Measurements from ENCODE around the gene CCND2. TPM values are rescaled to one million over a fixed set of nuclear protein-coding genes. Genes with fewer than 3 reads are reported as not detected.

CCND2 gene
- polyA plus RNA-seq, 1 experiment, result 0.64 TPM

GRCh38 chr12:4289998-4290790 lies 16.6 kb downstream of the CCND2 start:
- CTCF ChIA-PET, result interaction anchor here (1.0 to 2.4 kb wide), 4 partner anchors 12 to 292 kb away, joined by 3 to 6 read pairs (median 5); no protein-coding TSS in a partner anchor

GRCh38 chr12:4292341-4293073 lies 18.9 kb downstream of the CCND2 start:
- no peak for DNase-seq (ENCODE audit: low read depth)
- ChIA-PET CTCF (interaction anchor here (0.8 to 1.6 kb wide), 3 partner anchors 14 to 296 kb away, joined by 3 to 5 read pairs (median 4); no protein-coding TSS in a partner anchor), POLR2A (no interaction called here)
- Histone ChIP-seq H3K4me3 (ENCODE audit: low read depth, low read length) (no peak overlapping the region), H3K36me3 (ENCODE audit: control insufficient read depth, insufficient read depth, low read length) (no peaks in the 10 kb centered on the region), H3K27me3 (ENCODE audit: control insufficient read depth, insufficient read depth, low read length) (peaks cover 10% of the 10 kb centered on the region)
- TF ChIP-seq CTCF (IDR thresholded peaks at IDR 0.05; ENCODE audit: insufficient read depth, low read depth, low read length), result no peak

More at GRCh38 chr12:4289998-4290790, 16.6 kb downstream of the CCND2 start:
- no peak overlapping the region for H3K4me3 ChIP-seq (ENCODE audit: low read depth, low read length)
- no peak for DNase-seq (ENCODE audit: low read depth)
- POLR2A ChIA-PET, result no interaction called here
- TF ChIP-seq CTCF (IDR thresholded peaks at IDR 0.05; ENCODE audit: insufficient read depth, low read depth, low read length), result no peak
- no peaks in the 10 kb centered on the region for H3K36me3 ChIP-seq (ENCODE audit: control insufficient read depth, insufficient read depth, low read length)
- H3K27me3 ChIP-seq (ENCODE audit: control insufficient read depth, insufficient read depth, low read length), result peaks cover 12% of the 10 kb centered on the region

- Histone ChIP-seq H3K4me3 (ENCODE audit: low read depth, low read length) (no peak overlapping the region), H3K27me3 (ENCODE audit: control insufficient read depth, insufficient read depth, low read length) (peaks cover 13% of the 10 kb centered on the region), H3K36me3 (ENCODE audit: control insufficient read depth, insufficient read depth, low read length) (no peaks in the 10 kb centered on the region)
- TF ChIP-seq CTCF (IDR thresholded peaks at IDR 0.05; ENCODE audit: insufficient read depth, low read depth, low read length), result no peak
- ChIA-PET POLR2A (no interaction called here), CTCF (interaction anchor here (0.6 to 1.1 kb wide), 2 partner anchors 18 to 1018 kb away, joined by 3 read pairs; no protein-coding TSS in a partner anchor)
- no peak for DNase-seq (ENCODE audit: low read depth)
Measured at GRCh38 chr12:4293299-4293965, 19.9 kb downstream of the CCND2 start.

- DNase-seq (ENCODE audit: low read depth), result no peak
- H3K4me3 ChIP-seq (ENCODE audit: low read depth, low read length), result no peak overlapping the region
- H3K27me3 ChIP-seq (ENCODE audit: control insufficient read depth, insufficient read depth, low read length), result peaks cover 13% of the 10 kb centered on the region
- H3K36me3 ChIP-seq (ENCODE audit: control insufficient read depth, insufficient read depth, low read length), result no peaks in the 10 kb centered on the region
- TF ChIP-seq CTCF (IDR thresholded peaks at IDR 0.05; ENCODE audit: insufficient read depth, low read depth, low read length), result no peak
- ChIA-PET CTCF (interaction anchor here (0.6 to 2.0 kb wide), 3 partner anchors 17 to 1018 kb away, joined by 3 to 5 read pairs (median 3); no protein-coding TSS in a partner anchor), POLR2A (no interaction called here)
Measured at GRCh38 chr12:4293966-4294505, 20.5 kb downstream of the CCND2 start.

Measured in BJ (cell line).